Endothelial cell of umbilical vein (primary cell): ENCODE data around the gene CMBL. TPM values are rescaled to one million over a fixed set of nuclear protein-coding genes. Genes with fewer than 3 reads are reported as not detected.

ENCODE experiments used
- BruUV-seq: library from RNA; stranded (reverse); fragments of 400-500 nt; replicated peaks from 2 replicates; lab custom pipeline; 2021; lab: Mats Ljungman, UMichigan
- CTCF ChIA-PET: fragments of 300-600, 350-600 bp; sonication (Branson Sonifier 250); formaldehyde crosslinking; loops from one replicate; lab custom pipeline; 2021; ENCODE audit warnings: antibody characterized with exemption, inconsistent platforms; lab: Charles Lee
- POLR2A ChIA-PET: fragments of 300-600, 350-600 bp; sonication (Branson Sonifier 250); formaldehyde crosslinking; loops from one replicate; lab custom pipeline; 2021; ENCODE audit warnings: antibody characterized with exemption, inconsistent platforms; lab: Charles Lee
- DNase-seq: peaks from one replicate; pipeline ENCODE4 v3.0.0-alpha.2; 2011; ENCODE audit warnings: low read depth, low spot score
- FAIRE-seq: peaks from 2 replicates; lab custom pipeline; 2011; peaks lifted over from hg19 to GRCh38; lab: Jason Lieb, UNC
- H2AFZ ChIP-seq: 2 replicates; pipeline ENCODE4 v1.6.0; 2012; ENCODE audit warnings: low read depth, low read length, control low read depth, inconsistent platforms
- H3K27ac ChIP-seq: 2 replicates; pipeline ENCODE4 v1.5.1; 2011; ENCODE audit warnings: low read depth, mild to moderate bottlenecking, control low read depth, low read length, moderate library complexity; ENCODE audit not compliant: insufficient read depth
- H3K27me3 ChIP-seq, 2 experiments: 2 replicates each; pipeline versions ENCODE4 v1.6.0 to v1.6.1; 2011; ENCODE audit warnings: low read length in 2 of 2, mixed read lengths in 1 of 2; ENCODE audit not compliant: control insufficient read depth in 2 of 2, insufficient read depth in 2 of 2
- H3K36me3 ChIP-seq, 2 experiments: 2 replicates in 1 of 2; 3 replicates in 1 of 2; pipeline ENCODE4 v1.5.1; 2011; ENCODE audit warnings: low read length in 2 of 2, mild to moderate bottlenecking in 1 of 2, moderate library complexity in 1 of 2; ENCODE audit not compliant: control insufficient read depth in 2 of 2, insufficient read depth in 2 of 2; ENCODE audit errors: extremely low read depth in 1 of 2
- H3K4me1 ChIP-seq: 3 replicates; pipeline ENCODE4 v1.5.1; 2011; ENCODE audit warnings: mild to moderate bottlenecking, low read length; ENCODE audit not compliant: control insufficient read depth, insufficient read depth; ENCODE audit errors: extremely low read depth
- H3K4me2 ChIP-seq: 2 replicates; pipeline ENCODE4 v1.6.1; 2011; ENCODE audit warnings: low read length, control low read depth, mixed read lengths; ENCODE audit not compliant: insufficient read depth
- H3K4me3 ChIP-seq, 3 experiments: fragments of 200-600 bp in 1 of 3; sonication (generic), shearing (Covaris generic) in 1 of 3; replicated peaks in 1 of 3; 2 replicates each; pipeline ENCODE4 v1.5.1; 2011 to 2016; ENCODE audit warnings: control low read depth in 3 of 3, low read length in 3 of 3, mild to moderate bottlenecking in 2 of 3, inconsistent platforms in 1 of 3, low read depth in 1 of 3, moderate library complexity in 1 of 3; ENCODE audit not compliant: insufficient read depth in 1 of 3
- H3K79me2 ChIP-seq: 2 replicates; pipeline ENCODE4 v1.6.0; 2012; ENCODE audit warnings: low read length, inconsistent platforms; ENCODE audit not compliant: control insufficient read depth, insufficient read depth
- H3K9ac ChIP-seq: replicated peaks from 2 replicates; pipeline ENCODE3; 2011; ENCODE audit warnings: low read length, control low read depth; ENCODE audit not compliant: insufficient read depth; ENCODE audit errors: extremely low read depth
- H3K9me1 ChIP-seq: replicated peaks from 3 replicates; pipeline ENCODE4 v1.6.0; 2011; ENCODE audit warnings: mild to moderate bottlenecking, low read length; ENCODE audit not compliant: control insufficient read depth, insufficient read depth; ENCODE audit errors: extremely low read depth
- H3K9me3 ChIP-seq: replicated peaks from 2 replicates; pipeline ENCODE4 v1.5.1; 2012; ENCODE audit warnings: low read length, inconsistent platforms; ENCODE audit not compliant: control insufficient read depth, insufficient read depth
- H4K20me1 ChIP-seq: replicated peaks from 2 replicates; pipeline ENCODE3; 2011; ENCODE audit warnings: mild to moderate bottlenecking, low read length; ENCODE audit not compliant: control insufficient read depth, insufficient read depth; ENCODE audit errors: extremely low read depth
- CTCF ChIP-seq, 2 donors: IDR thresholded peaks; 1 replicate in 1 of 2; 2 replicates in 1 of 2; pipeline ENCODE4 v1.5.1; 2011; ENCODE audit warnings: low read length in 2 of 2, mild to moderate bottlenecking in 2 of 2, moderate library complexity in 2 of 2, control low read depth in 1 of 2, inconsistent platforms in 1 of 2, low read depth in 1 of 2; ENCODE audit not compliant: insufficient read depth in 1 of 2; ENCODE audit errors: extremely low read depth in 1 of 2
- EZH2 ChIP-seq: IDR thresholded peaks from 2 replicates; pipeline ENCODE4 v1.6.1; 2012; ENCODE audit warnings: borderline replicate concordance, low read depth, mild to moderate bottlenecking, moderate library complexity, low read length, inconsistent platforms; ENCODE audit not compliant: severe bottlenecking
- JUN ChIP-seq: IDR thresholded peaks from 2 replicates; pipeline ENCODE4 v1.6.1; 2011; ENCODE audit warnings: borderline replicate concordance, low read depth; ENCODE audit not compliant: insufficient read length, insufficient read depth
- MYC ChIP-seq: IDR thresholded peaks from one replicate; pipeline ENCODE4 v1.6.1; 2011; ENCODE audit warnings: mild to moderate bottlenecking, low read depth, low read length
- POLR2A ChIP-seq: IDR thresholded peaks from 2 replicates; pipeline ENCODE4 v1.6.1; 2012; ENCODE audit warnings: low read depth, mild to moderate bottlenecking, control low read depth, low read length
- dilution Hi-C: fragments of 300-500 bp; cut with MboI; formaldehyde crosslinking; loops from one replicate; pipeline ENCODE4 v1.15.0; 2019; ENCODE audit warnings: low sequenced_read_pairs; ENCODE audit not compliant: extremely low pct_ligation_motif_present
- intact Hi-C: fragments of 100-400 bp; cut with micrococcal nuclease; formaldehyde crosslinking; loops from one replicate; pipeline ENCODE4 v1.10.0; 2022
- polyA plus RNA-seq, 4 experiments: library from polyadenylated mRNA; depleted of rRNA in 3 of 4; stranded (reverse) in 3 of 4; unstranded in 1 of 4; fragments of >200 nt; gene quantifications; 2 replicates each; pipeline versions ENCODE4 v1.2.1 to v1.2.3, GENCODE V29; 2011 to 2012; ENCODE audit warnings: missing spikeins in 1 of 4
- total RNA-seq: library from RNA; stranded (reverse); gene quantifications from 2 replicates; pipeline ENCODE4 v1.2.3, GENCODE V29; 2021

The CMBL gene
- total and polyA plus RNA-seq, 2 donors (not counting 3 experiments of a cell fraction or from before 2014, with no cell fraction given): 15.9 to 19.8 TPM

DNA sequence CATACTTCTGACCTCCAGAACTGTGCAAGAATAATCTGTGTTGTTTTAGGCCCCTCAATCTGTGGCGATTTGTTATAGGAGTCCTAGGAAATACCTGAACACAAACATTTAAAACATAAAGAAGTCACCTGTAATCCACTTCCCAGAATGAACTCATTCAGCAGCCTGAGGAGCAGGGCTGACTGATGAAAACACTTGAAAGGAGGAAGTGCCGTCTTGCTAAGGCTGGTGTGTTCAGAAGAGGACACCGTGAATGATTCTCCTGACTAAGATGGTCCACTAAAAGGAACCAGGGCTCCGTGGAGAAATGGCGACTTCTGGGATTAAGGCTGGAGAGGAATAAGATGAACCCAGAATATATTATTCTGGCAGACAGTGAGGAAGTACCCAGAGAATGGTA is 27.1 kb upstream of the CMBL start:
- Histone ChIP-seq H3K9me3 (no peaks in the 10 kb centered on the region), H3K27ac (no peak overlapping the region), H3K9me1 (no peaks in the 10 kb centered on the region), H3K4me2 (no peak overlapping the region), H3K9ac (no peak overlapping the region), H3K36me3 (no peaks in the 10 kb centered on the region), H2AFZ (no peak overlapping the region), H3K27me3 (peaks cover 8 to 16% of the 10 kb centered on the region in 2 experiments), H3K4me1 (no peaks in the 10 kb centered on the region), H3K79me2 (no peaks in the 10 kb centered on the region), H3K4me3 (no peak overlapping the region), H4K20me1 (no peaks in the 10 kb centered on the region)
- FAIRE-seq: no peak
- intact Hi-C loops (no loop called here), dilution Hi-C loops (no loop called here)
- no peak for DNase-seq
- CTCF ChIA-PET: interaction anchor here (4.5 kb wide), 1 partner anchor 51 kb away, joined by 21 read pairs; no protein-coding TSS in a partner anchor
- TF ChIP-seq MYC: no peak
- no peak for TF ChIP-seq POLR2A
- TF ChIP-seq JUN: no peak
- BruUV-seq: no TSS peak
- POLR2A ChIA-PET: no interaction called here

- Histone ChIP-seq H4K20me1 (no peaks in the 10 kb centered on the region), H2AFZ (peak overlapping the region; percentile 94), H3K79me2 (no peaks in the 10 kb centered on the region), H3K4me1 (no peaks in the 10 kb centered on the region), H3K9ac (peak overlapping the region; percentile 34), H3K4me2 (peak overlapping the region; percentile 70), H3K36me3 (no peaks in the 10 kb centered on the region), H3K27ac (no peak overlapping the region), H3K9me3 (no peaks in the 10 kb centered on the region), H3K4me3 (peak overlapping the region; percentile 28 to 56 (median 49)), H3K27me3 (peaks cover 9 to 16% of the 10 kb centered on the region in 2 experiments), H3K9me1 (no peaks in the 10 kb centered on the region)
- intact Hi-C loops: loop anchor here (1.0 kb wide), 1 partner anchor 49 kb away; no protein-coding TSS in a partner anchor
- CTCF ChIA-PET: interaction anchor here (0.9 to 4.5 kb wide), 5 partner anchors 20 to 91 kb away, joined by 3 to 21 read pairs (median 3); partner anchors contain the start of gene MARCHF6
- TF ChIP-seq EZH2 (peak; percentile 65), MYC (no peak), CTCF (IDR thresholded peaks at IDR 0.05; ENCODE audit: extremely low read depth in 1 of 2, insufficient read depth in 1 of 2, low read depth in 1 of 2, low read length in 2 of 2) (peak in 1 of 2 donors; percentile 30)
- dilution Hi-C loops: no loop called here
- FAIRE-seq (peak; percentile 77), DNase-seq (peak; percentile 39)
- no TSS peak for BruUV-seq
- POLR2A ChIA-PET: no interaction called here
Measured at GRCh38 chr5:10333154-10334006, 25.7 kb upstream of the CMBL start.
